Karpas-422 (cell line): Measurements from ENCODE around the gene HRC. TPM values are rescaled to one million over a fixed set of nuclear protein-coding genes. Genes with fewer than 3 reads are reported as not detected.
"Not testable (repeated sequence)": the region's sequence is repeated elsewhere in the genome, so short reads cannot be mapped to it uniquely, and the experiment has no call there.

Experiments
- DNase-seq: peaks from one replicate; pipeline ENCODE4 v3.0.0-alpha.2; 2015
- H2AFZ ChIP-seq: fragments of 200-600 bp; sonication (generic); 2 replicates; pipeline ENCODE4 v1.6.1; 2014; ENCODE audit warnings: antibody characterized with exemption, low read length, mixed read lengths
- H3K27ac ChIP-seq: fragments of 200-600 bp; sonication (generic); 2 replicates; pipeline ENCODE4 v1.5.1; 2014; ENCODE audit warnings: mild to moderate bottlenecking, low read length, moderate library complexity
- H3K27me3 ChIP-seq: fragments of 200-600 bp; sonication (generic); 2 replicates; pipeline ENCODE4 v1.6.1; 2014; ENCODE audit warnings: low read length, mixed read lengths
- H3K36me3 ChIP-seq: fragments of 200-600 bp; sonication (generic); 2 replicates; pipeline ENCODE4 v1.6.1; 2014; ENCODE audit warnings: low read length, mixed read lengths; ENCODE audit not compliant: insufficient read depth
- H3K4me1 ChIP-seq: fragments of 200-600 bp; sonication (generic); 2 replicates; pipeline ENCODE4 v1.6.1; 2014; ENCODE audit warnings: mild to moderate bottlenecking, low read length, mixed read lengths
- H3K4me2 ChIP-seq: fragments of 200-600 bp; sonication (generic); 2 replicates; pipeline ENCODE4 v1.6.1; 2014; ENCODE audit warnings: low read length, low read depth, mild to moderate bottlenecking; ENCODE audit not compliant: poor library complexity, severe bottlenecking
- H3K4me3 ChIP-seq: fragments of 200-600 bp; sonication (generic); 2 replicates; pipeline ENCODE4 v1.5.1; 2014; ENCODE audit warnings: mild to moderate bottlenecking, antibody characterized with exemption, low read length, mixed read lengths
- H3K79me2 ChIP-seq: fragments of 200-600 bp; sonication (generic); 2 replicates; pipeline ENCODE4 v1.6.1; 2014; ENCODE audit warnings: mild to moderate bottlenecking, low read length, mixed read lengths
- H3K9ac ChIP-seq: fragments of 200-600 bp; sonication (generic); 2 replicates; pipeline ENCODE4 v1.6.0; 2014; ENCODE audit warnings: low read length
- H3K9me2 ChIP-seq: fragments of 200-600 bp; sonication (generic), shearing (Covaris generic); replicated peaks from 2 replicates; pipeline ENCODE4 v1.6.0; 2014; ENCODE audit warnings: mild to moderate bottlenecking, low read length, moderate library complexity; ENCODE audit not compliant: insufficient read depth
- H3K9me3 ChIP-seq: fragments of 300-700, 200-600 bp; sonication (generic); 2 replicates; pipeline ENCODE4 v1.6.1; 2014; ENCODE audit warnings: low read length, mixed read lengths
- H4K20me1 ChIP-seq: fragments of 200-600 bp; sonication (generic); 2 replicates; pipeline ENCODE4 v1.6.1; 2014; ENCODE audit warnings: mild to moderate bottlenecking, antibody characterized with exemption, low read length, low read depth; ENCODE audit not compliant: insufficient read depth
- total RNA-seq: library from RNA; depleted of rRNA; stranded (reverse); fragments of >200 nt; shearing (Covaris generic); gene quantifications from 2 replicates; pipeline ENCODE4 v1.2.3, GENCODE V29; 2014; ENCODE audit warnings: low replicate concordance

The HRC gene
- total RNA-seq, 1 experiment from 2014 or later, result not detected

DNA sequence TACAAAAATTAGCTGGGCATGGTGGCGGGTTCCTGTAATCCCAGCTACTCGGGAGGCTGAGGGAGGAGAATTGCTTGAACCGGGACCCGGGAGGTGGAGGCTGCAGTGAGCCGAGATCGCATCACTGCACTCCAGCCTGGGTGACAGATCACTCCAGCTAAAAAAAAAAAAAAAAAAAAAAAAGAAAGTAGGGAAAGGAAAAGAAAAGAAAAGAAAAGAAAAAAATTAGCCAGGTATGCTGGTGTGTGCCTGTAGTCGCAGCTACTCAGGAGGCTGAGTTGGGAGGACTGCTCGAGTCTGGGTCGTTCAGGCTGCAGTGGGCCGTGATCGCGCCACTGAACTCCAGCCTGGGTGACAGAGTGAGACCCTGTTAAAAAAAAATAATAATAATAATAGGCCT, 28.0 kb downstream of the HRC start:
- H3K36me3 ChIP-seq, H3K9ac ChIP-seq, H3K27me3 ChIP-seq, H3K4me1 ChIP-seq, H3K79me2 ChIP-seq, DNase-seq, H4K20me1 ChIP-seq, H2AFZ ChIP-seq, H3K9me2 ChIP-seq, H3K27ac ChIP-seq, H3K9me3 ChIP-seq, H3K4me2 ChIP-seq, H3K4me3 ChIP-seq: not testable (repeated sequence)

DNA sequence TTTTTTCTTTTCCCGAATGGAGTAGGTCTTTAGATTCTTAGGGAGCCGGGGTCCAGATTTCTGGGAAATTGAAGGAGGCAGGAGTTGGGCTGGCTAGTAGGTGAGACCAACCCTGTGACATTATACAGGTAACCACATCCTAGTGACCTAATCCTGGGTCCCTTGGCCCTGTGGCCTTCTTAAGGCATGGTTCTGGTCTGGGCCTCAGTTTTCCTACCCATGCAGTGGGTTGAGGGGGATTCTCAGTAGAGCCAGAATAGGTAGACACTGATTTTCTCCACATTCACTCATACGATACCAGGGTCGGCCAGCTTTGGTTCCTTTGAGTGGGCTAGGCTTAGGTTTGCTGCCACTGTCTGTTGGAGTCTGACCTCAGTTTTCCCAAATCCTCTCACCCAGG, 28.6 kb downstream of the HRC start:
- Histone ChIP-seq H3K4me3 (no peak overlapping the region), H3K27me3 (no peaks in the 10 kb centered on the region), H3K9me3 (no peaks in the 10 kb centered on the region), H3K9ac (no peak overlapping the region), H3K36me3 (no peaks in the 10 kb centered on the region), H3K27ac (no peak overlapping the region), H4K20me1 (no peaks in the 10 kb centered on the region), H3K9me2 (no peaks in the 10 kb centered on the region), H3K4me2 (no peak overlapping the region), H2AFZ (no peak overlapping the region), H3K4me1 (peaks cover 8% of the 10 kb centered on the region), H3K79me2 (no peaks in the 10 kb centered on the region)
- DNase-seq, result no peak

DNA sequence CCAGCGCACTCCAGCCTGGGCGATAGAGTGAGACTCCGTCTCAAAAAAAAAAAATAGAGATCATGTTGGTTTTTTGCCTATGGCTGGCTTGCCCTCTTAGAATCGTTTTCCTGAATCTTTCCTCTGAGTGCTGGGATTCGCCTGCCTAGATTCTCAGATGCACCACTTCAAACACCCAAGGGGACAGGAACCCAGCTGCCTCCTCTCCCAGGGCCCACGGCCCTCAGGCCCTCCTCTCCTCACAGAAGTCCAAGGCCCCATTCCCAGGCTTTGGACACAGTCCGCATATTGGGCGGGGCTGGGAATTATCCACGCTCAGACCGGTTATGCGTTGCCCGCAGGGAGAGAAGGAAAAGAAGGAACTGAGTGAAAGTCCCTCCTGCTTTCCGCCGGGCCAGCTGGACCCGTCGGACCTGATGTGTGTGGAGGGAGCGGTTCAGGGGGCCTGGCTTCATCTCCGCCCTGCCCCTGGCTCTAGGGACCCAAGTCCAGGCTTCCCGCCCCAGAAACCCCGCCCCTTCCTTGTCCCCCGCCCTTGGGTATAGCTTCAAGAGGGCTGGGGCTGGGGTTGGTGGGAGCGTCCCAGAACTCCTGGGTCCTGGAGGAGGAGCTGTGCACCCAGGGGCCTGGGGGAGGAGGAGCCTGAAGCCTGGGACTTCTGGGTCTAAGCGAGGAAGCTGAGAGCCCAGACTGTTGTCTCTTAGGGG, 30.0 kb downstream of the HRC start:
- no peaks in the 10 kb centered on the region for H3K9me2 ChIP-seq
- H3K36me3 ChIP-seq, result no peaks in the 10 kb centered on the region
- peaks cover 9% of the 10 kb centered on the region for H3K4me1 ChIP-seq
- H3K9me3 ChIP-seq, result no peaks in the 10 kb centered on the region
- no peaks in the 10 kb centered on the region for H3K27me3 ChIP-seq
- no peaks in the 10 kb centered on the region for H4K20me1 ChIP-seq
- H3K9ac ChIP-seq, result no peak overlapping the region
- H3K4me3 ChIP-seq, result no peak overlapping the region
- no peaks in the 10 kb centered on the region for H3K79me2 ChIP-seq
- no peak for DNase-seq
- H3K27ac ChIP-seq, result no peak overlapping the region
- no peak overlapping the region for H2AFZ ChIP-seq
- H3K4me2 ChIP-seq, result no peak overlapping the region

DNA sequence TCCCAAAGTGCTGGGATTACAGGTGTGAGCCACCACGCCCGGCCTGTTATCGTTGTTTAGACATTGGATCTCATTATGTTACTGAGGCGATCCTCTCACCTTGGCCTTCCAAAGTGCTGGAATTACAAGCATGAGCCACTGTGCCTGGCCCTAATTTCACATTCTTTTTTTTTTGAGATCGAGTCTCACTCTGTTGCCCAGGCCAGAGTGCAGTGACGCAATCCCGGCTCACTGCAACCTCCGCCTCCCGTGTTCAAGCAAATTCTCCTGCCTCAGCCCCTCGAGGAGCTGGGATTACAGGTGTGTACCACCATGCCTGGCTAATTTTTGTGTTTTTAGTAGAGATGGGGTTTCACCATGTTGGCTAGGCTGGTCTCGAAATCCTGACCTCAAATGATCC, 31.9 kb downstream of the HRC start:
- not testable (repeated sequence) for H3K9me2 ChIP-seq, H3K27me3 ChIP-seq, H3K9ac ChIP-seq, H3K79me2 ChIP-seq, H4K20me1 ChIP-seq, H2AFZ ChIP-seq, DNase-seq, H3K4me2 ChIP-seq, H3K36me3 ChIP-seq, H3K27ac ChIP-seq, H3K9me3 ChIP-seq, H3K4me3 ChIP-seq
- H3K4me1 ChIP-seq, result peaks cover 19% of the 10 kb centered on the region

DNA sequence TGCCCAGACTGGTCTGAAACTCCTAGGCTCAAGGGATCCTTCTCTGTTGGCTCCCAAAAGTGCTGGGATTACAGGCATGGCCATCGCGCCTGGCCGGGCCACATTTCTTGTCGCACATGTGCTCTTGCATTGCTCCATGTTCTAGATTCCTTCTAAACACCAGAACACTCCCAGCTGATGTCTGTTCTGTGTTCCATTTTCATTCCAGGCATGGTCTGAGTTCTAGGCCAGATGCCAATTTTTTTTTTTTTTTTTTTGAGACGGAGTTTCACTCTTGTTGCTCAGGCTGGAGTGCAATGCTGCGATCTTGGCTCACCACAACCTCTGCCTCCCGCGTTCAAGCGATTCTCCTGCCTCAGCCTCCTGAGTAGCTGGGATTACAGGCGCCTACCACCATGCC, 33.4 kb downstream of the HRC start:
- not testable (repeated sequence) for H3K27me3 ChIP-seq, H3K4me3 ChIP-seq, H3K4me2 ChIP-seq, H3K9me3 ChIP-seq, H3K9ac ChIP-seq, H3K79me2 ChIP-seq, H2AFZ ChIP-seq, DNase-seq, H3K27ac ChIP-seq, H3K9me2 ChIP-seq, H3K36me3 ChIP-seq, H4K20me1 ChIP-seq
- H3K4me1 ChIP-seq, result peaks cover 23% of the 10 kb centered on the region

DNA sequence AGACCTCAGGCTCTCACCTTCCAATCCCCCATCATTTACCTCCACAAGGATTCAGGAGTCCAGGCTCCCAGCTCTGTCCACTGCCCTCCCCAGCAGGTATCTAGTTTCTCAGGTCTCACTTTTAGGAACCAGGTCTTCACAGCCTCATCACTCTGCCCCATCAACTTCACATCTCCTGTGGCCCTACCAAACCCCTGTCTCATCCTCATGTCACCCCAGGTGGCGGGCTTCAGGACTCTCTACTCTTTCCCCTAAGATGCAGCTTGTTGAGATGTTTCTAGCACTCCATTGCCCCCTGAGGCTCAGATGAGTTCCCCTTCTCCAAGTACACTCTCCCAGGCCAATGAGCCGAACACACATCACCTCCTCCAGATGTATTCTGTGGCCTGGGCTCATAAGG, 34.3 kb downstream of the HRC start:
- Histone ChIP-seq H3K4me2 (no peak overlapping the region), H3K9ac (no peak overlapping the region), H3K9me2 (no peaks in the 10 kb centered on the region), H3K4me3 (no peak overlapping the region), H2AFZ (no peak overlapping the region), H3K79me2 (no peaks in the 10 kb centered on the region), H3K4me1 (peaks cover 32% of the 10 kb centered on the region), H3K9me3 (no peaks in the 10 kb centered on the region), H3K27me3 (no peaks in the 10 kb centered on the region; the same call in 1 of the 2 replicates), H3K36me3 (no peaks in the 10 kb centered on the region), H3K27ac (no peak overlapping the region), H4K20me1 (no peaks in the 10 kb centered on the region)
- DNase-seq, result no peak

DNA sequence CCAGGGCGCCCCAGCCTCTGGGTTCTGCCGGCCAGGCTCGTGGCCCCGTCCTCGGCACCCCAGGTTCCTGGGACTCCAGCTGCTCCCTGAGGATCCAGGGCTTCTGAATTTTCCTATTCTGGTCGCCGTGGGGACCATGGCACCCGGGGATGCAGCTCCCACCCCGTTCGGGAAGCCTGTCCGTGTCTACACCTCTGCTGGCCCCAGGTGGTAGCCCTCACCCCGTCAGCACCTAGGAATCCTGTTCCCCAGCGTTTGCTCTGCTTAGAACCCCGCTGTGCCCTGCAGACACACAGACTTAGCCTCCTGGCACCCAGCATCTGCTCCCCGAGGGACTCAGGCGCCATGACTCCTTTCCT, 34.9 kb downstream of the HRC start:
- no peak for DNase-seq
- Histone ChIP-seq H2AFZ (no peak overlapping the region), H3K9me2 (no peaks in the 10 kb centered on the region), H3K4me3 (peak overlapping the region; percentile 69; the same call in 1 of the 2 replicates), H3K4me1 (peaks cover 33% of the 10 kb centered on the region), H3K27ac (no peak overlapping the region), H3K4me2 (peak overlapping the region; percentile 83), H3K79me2 (no peaks in the 10 kb centered on the region), H3K27me3 (no peaks in the 10 kb centered on the region; the same call in 1 of the 2 replicates), H3K9me3 (no peaks in the 10 kb centered on the region), H3K36me3 (no peaks in the 10 kb centered on the region), H3K9ac (peak overlapping the region; percentile 79; the same call in 1 of the 2 replicates), H4K20me1 (no peaks in the 10 kb centered on the region)

DNA sequence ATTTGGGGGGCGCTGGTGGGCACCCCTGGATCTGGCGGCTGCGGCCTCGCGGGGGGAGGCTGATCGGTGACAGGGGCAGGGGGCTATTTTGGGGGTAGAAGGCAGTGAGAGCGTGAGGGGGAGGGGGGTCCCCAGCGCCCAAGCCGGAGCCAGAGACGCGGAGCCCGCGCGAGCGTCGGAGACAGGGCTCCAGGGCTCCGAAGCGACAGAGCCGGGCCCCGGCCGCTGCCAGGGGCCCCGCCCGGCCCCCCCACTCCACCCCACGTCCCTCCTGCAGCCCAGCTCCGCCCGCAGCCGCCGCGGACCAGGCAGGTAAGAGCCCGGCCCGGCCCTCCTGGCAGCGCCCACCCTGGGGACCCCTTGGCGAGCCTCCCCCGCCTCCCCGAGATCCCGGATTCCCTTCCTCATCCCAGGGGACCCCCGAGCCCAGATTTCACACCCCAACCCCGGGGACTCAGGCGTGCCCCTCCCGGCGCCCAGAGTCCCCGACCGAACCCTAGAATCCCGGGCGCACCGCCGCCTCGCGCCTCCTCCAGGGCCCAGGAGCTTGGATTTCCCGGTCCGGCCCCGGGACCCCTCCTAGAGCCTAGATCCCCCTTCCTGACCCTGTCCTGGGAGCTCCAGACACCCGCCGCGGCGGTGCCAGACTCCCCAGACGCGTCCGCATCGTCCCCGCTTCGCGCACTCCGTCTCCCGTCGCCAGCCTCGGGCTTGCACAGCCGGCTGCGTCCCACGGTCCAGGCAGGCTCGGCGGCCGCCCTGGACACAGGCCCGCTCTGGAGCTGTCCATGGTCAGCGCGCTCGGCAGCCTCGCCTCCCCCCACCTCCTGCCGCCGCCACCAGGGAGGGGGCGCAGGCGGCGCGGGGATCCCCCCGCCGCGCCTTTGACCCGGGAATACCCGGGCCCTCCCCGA, 35.5 kb downstream of the HRC start, which contains the start of gene PPFIA3:
PPFIA3 (plus strand) TSS at position 134 of the 914 bp plus-strand sequence. CDS start 8,330 bp downstream, outside the sequence.
- Histone ChIP-seq H3K4me1 (peaks cover 39% of the 10 kb centered on the region), H3K4me3 (peak within 1 kb of the TSS; percentile 69), H3K9me3 (no peaks in the 10 kb centered on the region), H3K27ac (peak within 1 kb of the TSS; percentile 5; the same call in 1 of the 2 replicates), H3K9ac (peak within 1 kb of the TSS; percentile 80), H4K20me1 (no peaks in the 10 kb centered on the region), H3K36me3 (no peaks in the 10 kb centered on the region), H3K27me3 (no peaks in the 10 kb centered on the region; the same call in 1 of the 2 replicates), H2AFZ (peak within 1 kb of the TSS; percentile 97; the same call in 1 of the 2 replicates), H3K79me2 (no peaks in the 10 kb centered on the region), H3K4me2 (peak within 1 kb of the TSS; percentile 83), H3K9me2 (no peaks in the 10 kb centered on the region)
- no peak for DNase-seq
